Caki2 (cell line): ENCODE measurements around the gene TBX1. TPM values are rescaled to one million over a fixed set of nuclear protein-coding genes. Genes with fewer than 3 reads are reported as not detected.

Source experiments
- DNase-seq: peaks from one replicate; pipeline ENCODE4 v3.0.0-alpha.2; 2015; ENCODE audit warnings: low read depth
- in situ Hi-C: cut with HindIII; loops from 2 replicates; pipeline ENCODE4 v1.10.0; 2016; ENCODE audit warnings: low sequenced_read_pairs, low pct_unique_long_range_greater_than_20kb, mixed read lengths
- total RNA-seq: library from RNA; depleted of rRNA; stranded (reverse); fragments of >200 nt; shearing (Covaris generic); gene quantifications from 2 replicates; pipeline ENCODE4 v1.2.3, GENCODE V29; 2014; ENCODE audit warnings: low replicate concordance

The TBX1 gene
- total RNA-seq, 1 experiment from 2014 or later: 0.68 TPM

DNA sequence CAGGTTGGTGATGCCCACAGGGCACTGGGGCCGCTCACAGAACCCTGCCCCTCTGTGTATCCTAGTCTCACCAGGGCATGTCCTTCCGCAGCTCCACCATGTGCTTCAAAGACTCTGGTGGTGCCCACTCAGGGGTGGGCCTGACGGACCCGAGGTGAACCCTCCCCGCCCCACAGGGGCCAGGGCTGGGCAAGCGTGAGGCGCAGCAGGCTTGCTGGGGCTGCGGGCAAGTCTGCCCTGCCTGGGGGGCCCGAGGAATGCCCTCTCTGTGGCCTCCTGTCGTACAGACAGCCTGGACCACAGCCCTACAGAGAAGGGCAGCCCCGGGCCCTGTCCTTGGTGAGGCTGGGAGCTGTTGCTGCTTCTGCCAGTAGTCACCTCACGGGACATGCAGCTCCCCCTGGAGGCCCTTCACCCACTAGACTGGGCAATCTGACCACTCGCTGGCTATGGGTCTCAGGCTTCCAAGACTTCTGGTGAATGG is 40.2 kb downstream of the TBX1 start:
- DNase-seq: no peak
- in situ Hi-C loops: no loop called here

DNA sequence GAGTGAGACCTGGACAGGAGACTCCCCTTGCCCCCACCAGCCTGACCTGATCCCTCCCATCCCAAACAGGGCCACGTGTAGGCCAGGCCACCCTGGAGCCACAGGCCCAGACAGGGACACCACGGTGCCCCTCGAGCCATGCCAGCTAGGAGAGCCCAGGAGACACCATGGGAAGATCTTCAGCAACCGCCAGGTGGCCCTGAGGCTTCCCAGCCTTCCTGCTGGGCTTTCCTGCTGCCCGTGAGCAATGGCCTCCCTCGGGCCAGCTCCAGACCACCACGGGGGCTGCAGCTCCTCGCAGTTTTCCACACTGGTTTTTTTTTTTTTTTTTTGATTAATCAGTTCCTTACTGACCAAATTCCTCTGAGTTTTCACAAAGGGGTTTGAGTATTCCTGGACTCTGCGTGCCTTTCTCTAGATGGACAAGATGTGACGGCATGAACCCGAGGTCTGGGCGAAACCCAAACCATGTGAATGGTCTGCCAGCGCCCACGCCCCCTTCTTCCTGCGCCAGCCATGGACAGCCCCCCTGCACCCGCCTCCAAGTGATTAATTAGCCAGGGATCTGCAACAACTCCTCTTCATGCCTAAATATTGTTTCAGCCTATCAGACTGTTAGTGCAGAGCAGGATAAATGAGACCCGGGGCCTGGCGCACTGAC is 40.9 kb downstream of the TBX1 start:
- in situ Hi-C loops: no loop called here
- no peak for DNase-seq

DNA sequence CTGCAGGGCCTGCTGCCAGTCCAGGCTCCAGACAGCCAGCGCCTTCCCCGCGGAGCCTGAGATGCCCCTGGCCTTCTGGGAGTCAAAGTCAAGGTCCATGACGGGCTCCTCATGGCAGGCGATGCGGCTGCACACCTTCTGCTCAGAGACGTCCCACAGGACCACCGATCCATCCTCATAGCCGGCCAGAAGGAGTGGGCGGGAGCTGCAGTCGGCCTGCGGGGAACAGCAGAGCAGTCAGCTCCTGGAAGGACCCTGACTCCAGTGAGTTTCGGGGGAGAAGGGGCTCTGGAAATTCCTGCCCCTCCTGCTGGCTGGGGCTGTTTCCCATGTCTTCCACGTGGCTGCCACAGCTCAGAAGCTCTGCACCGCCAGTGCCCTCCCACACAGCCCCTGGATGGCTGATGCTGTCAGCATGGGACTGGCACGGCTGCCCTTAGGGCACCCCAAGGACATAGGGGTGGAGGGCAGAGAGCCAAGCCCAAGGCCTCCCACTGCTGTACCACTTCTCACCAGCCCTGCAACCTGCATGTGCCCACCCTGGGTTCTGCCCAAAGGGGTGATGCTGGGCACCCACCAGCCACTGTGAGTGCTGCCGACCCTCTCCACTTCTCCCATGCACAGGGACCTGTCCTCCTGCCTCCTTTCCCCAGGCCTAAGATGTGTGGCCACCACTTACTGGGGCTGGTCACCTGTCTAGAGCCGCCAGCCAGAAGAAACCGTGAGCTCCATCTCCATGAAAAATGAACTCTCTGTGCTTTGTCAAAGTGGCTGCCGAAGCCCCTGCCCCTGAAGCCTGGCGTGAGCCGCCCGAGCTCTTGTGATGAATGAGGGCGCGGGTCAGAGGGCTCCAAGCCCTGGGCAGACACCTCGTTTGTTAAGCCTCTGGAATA is 41.7 kb downstream of the TBX1 start:
- in situ Hi-C loops: no loop called here
- no peak for DNase-seq

DNA sequence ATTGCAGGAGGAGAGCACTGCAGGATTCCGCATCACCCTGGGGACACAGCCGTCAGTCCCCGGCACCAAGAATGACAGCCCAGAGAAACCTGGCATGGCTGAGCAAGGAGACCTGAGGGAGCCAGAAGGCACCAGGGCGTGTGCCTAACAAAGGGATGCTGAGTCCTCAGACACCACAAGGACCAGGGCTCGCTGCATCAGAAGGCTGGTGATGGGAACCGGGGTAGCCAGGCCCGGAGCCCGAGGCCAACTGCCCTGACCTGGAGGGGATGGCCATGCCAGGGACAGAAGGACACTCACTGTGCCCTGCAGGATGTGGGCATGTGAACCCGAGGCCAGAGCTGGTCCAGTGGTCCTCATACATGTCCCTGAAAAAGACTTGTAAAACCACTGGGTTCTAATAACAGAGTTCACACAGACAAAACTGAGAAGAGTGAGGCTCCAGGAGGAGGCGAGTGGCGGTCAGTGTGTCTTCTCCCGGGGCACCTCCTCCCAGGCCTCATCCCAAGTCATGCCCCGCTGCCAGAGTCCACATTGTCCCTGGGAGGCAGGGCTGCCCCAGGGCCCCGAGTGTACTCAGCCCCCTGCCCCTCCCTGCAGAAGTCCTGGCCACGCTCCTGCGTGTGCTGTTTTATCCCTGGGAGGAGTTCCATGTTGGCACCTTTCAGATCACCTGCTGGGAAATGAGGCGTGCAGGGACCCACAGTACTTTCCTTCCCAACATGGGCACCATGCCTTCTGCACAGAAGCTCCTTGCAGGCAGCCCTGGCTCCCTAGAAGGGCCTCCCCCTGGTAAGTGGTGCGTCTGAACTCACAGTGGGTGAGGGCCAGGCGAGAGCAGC is 42.5 kb downstream of the TBX1 start:
- in situ Hi-C loops: no loop called here
- DNase-seq: no peak

DNA sequence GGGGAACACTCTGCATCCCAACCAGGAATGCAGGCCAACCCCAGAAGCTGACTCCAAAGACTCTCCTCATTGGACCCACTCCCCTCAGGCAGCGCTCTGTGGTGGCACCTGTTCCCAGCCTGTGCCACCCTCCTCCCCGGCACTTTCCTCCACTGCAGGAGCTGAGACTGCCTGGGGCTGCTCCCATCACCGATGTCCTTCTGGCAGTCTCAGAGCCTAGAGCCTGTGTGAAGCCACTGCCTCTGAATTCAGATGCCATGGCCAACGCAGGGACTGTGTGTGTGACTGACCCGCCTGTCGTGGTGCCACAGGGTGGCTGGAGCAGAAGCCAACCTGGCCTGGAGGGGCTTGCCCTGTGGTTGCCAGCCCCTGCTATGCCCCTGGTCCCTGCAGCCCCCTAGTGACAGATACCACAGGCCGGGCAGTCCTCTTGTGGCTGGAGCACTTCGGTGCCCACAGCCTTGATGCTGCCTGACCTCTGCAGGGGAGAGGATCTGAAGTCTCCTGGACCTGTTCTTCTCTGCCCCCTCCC is 43.2 kb downstream of the TBX1 start:
- in situ Hi-C loops: no loop called here
- no peak for DNase-seq

DNA sequence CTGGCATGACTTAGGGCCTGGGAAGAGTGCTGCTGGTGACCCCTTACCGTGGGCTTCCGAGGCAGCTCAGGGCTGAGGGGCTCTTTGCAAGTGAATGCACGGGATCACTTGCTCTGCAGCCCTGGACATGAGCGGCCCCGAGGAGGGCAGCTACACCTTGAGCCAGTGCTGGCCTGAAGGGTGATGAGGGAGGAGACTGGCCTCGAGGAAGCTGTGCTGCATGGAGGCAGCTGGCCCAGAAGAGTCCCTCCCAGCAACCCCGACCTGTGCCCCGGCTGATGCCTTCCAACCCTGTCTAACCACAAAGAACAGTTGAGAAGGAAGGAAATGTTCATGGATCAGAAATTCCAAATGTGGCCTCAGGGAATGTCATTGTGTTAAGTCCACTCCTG is 45.2 kb downstream of the TBX1 start:
- in situ Hi-C loops: no loop called here
- peak; percentile 68 for DNase-seq

DNA sequence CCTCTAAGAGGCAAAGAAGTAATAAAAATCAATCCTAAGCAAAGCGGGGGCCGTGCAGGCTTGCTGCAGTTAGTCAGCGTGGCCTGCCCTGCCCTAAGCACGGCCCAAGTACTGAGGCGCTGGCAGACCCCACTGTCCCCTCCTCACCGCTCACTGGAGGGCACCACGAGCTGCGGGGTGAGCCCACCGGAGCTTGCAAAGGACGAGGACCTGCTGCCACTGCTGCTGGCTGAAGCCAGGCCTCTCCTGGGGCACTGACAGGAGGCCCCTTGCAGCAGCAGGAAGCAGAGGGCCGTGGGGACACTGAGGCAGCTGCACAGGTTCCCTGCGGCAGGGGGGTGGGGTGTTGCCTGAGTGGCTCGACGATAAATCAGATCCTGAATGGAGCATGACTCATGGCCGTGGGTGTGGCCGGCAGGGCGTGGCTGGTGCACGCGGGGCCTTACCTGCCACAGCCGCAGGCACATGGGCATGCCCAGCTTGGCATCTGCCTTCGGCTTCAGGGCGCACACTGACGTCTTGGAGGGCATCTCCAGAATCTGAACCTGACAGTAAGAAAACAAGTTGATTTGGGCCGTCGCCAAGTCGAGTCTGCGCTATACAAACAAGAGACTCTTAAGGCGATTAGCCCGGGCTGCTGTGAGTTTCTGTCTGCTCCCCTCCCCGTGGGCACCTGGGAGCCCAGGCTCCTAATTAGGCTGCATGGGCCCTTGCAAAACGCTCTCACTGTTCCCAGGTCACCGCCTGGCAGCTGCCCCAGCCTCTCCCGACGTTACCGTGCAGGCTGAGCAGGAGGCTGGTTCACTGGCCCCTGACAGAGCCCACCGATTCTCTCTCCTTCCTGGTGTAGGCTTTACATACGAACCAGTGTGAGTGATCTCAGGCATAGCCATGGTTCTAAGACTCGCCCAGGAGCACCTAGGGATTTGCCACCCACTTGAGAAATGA is 45.9 kb downstream of the TBX1 start:
- in situ Hi-C loops: no loop called here
- DNase-seq: peak; percentile 78

DNA sequence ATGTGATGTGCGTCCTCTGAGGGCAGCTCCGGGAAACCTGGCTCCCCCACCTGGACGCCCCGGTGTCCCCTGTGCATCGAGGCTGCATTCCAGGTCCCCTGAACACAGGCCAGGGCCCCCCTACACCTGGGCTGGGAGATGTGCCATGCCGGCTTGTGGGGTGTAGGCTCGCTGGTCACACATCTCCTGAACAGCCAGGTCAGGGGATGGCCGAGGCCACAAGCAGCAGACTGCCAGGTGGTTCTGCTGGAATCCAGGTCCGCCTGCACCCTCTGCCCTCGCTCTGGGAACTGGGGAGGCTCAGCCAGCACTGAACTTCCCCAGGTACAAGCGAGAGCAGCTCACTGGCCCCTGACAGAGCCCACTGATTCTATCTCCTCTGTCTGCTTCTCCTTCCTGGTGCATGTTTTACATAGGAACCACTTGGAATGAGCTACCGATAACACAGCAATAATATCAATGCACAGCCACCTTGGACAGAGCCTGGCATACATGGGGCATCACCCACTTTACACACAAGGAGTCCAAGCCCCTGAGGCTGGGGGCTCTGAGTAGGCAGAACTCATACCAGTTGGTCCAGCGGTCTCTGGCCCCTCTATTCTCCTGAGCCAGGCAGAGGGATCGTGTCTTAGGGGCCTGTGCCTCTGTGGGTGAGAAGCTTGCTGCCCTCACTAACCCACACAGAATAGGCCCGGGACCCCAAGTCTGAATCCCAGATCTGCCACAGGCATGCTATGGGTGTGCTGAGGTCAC is 46.8 kb downstream of the TBX1 start:
- in situ Hi-C loops: no loop called here
- DNase-seq: no peak

DNA sequence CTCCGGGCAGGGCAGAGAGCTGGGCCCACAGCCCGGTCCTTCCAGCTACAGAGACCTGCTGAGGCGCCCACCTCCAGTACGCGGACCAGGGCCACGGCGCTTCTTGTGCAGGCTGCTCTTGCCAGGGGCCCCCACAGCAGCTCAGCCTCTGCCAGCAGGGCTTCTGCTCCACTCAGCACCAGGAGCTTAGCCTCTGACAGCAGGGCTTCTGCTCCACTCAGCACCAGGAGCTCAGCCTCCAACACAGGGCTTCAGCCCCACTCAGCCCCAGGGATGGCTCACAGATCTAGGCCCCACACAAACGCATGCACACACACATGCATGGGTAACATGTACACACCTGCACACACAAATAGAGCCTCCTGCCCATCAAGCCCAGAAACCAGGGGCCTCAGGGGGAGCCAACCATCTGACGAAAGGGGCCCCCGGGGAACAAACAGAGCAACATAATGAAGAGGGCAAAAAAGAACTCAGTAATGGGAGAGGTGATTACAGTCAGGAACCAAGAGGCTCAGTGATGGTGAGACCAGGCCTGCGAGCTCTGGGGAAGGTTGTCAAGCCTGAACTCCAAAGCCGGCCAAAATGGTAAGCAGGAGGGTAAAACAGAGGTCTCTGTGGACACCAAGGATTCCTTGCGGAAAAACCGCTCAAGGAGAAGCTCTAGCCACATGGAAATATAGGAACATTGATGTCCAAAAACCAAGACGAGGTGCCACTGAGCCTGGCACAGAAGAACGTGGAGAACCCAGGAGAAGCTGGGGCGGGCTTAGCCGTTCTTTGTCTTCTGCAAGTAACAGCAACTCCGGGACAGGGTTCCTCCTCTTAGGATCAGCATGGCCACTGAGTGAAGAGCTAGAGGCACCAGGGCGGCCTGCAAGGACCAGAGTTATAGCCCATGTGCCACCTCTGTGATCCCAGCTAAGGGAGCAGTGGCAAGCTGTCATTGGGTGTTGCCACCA is 47.6 kb downstream of the TBX1 start:
- DNase-seq: no peak
- in situ Hi-C loops: no loop called here

DNA sequence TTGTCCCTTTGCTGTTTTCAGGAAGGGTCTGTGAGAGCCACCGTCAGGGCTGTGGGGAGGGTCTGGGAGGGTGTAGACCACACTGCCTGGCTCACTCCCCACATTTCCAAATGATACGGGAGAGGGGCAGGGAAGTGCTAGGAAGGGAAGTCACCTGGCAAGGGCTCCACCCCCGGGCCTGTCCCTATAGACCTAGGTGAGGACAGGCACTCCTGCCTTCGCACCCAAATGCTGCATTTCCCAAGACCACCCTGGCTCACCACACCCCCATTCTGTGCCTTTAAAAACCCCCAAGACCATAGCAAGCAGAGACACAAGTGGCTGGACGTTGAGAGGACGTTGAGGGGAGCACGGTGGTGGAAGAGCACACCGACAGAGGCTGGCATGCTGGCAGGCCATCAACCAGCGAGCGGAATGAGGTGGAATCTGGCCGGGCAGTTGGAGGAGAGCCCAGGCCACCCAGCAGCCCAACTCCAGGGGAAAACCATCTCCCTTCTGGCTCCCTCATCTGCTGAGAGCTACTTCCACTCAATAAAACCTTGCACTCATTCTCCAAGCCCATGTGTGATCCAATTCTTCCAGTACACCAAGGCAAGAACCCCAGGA is 48.4 kb downstream of the TBX1 start:
- no peak for DNase-seq
- in situ Hi-C loops: no loop called here

DNA sequence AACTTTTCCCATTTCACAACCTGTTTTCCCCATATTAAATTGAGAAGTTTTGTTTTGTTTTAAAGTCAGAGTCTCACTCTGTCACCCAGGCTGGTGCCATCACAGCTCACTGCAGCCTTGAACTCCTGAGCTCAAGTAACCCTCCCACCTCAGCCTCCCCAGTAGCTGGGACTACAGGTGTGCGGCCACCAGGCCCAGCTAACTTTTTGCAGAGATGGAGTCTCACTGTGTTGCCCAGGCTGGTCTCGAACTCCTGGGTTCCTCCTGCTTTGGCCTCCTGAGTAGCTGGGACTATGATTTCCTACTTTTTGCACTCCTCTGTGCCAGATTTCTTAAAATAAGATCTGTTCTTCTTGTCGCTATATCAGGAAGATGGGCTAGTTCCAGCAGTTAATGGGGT is 49.2 kb downstream of the TBX1 start:
- DNase-seq: no peak
- in situ Hi-C loops: no loop called here

DNA sequence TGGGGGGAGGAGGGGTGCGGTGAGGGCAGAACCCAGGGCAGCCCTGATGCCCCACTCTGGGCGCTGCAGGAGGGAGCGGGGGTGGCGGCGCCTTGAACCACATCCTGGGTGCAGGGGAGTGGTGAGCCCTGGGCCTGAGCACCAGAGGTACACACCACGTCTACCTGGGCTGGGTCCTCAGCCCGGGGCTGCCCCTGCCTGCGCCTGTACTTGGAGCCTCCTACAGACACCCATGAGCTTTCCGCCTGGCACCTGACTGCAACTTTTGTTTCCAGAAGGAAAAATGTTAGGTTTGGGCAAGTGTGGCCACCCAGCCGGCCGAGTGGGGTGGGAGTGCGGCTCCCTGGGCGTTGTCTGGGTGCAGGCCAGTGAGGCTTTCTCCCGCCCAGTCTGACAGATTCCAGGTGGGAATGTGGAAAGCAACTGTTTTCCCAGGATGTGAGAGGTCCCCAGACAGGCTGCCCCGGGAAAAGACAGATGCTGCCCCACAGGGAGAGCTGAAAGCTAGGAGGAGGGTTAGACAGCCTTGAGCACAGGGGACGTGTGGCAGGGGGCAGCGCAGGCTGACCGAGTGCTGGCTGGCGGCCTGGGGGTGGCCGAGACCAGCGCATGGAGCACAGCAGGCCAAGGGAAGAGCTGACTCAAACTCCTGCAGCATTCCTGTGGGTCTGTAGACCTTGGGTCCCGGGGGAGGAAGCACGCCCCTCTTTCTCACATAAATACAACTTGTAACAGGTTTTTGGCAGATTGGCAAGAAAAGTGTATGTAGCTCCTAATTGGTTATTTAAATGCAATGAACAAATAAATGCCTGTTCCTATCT is 50.0 kb downstream of the TBX1 start:
- in situ Hi-C loops: no loop called here
- no peak for DNase-seq

DNA sequence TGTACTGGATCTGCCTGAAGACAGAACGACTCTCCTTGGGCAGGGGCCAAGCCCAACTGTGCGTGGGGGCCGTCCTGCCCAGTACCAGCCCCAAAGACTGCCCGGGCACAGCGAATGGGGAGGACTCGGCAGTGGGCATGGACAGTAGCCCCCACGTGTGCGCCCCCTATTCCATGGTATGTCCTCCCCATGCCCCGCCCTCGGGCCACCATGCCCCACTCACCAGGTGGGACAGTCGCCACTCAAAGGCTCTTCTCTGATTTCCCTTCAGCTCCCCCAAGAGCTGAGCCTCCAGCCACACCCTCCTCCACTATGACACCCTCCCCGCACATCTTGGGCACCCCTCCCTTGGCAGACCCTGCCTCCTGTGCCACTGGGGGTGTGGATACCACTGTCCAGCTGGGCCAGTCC is 50.6 kb downstream of the TBX1 start:
- DNase-seq: no peak
- in situ Hi-C loops: no loop called here

DNA sequence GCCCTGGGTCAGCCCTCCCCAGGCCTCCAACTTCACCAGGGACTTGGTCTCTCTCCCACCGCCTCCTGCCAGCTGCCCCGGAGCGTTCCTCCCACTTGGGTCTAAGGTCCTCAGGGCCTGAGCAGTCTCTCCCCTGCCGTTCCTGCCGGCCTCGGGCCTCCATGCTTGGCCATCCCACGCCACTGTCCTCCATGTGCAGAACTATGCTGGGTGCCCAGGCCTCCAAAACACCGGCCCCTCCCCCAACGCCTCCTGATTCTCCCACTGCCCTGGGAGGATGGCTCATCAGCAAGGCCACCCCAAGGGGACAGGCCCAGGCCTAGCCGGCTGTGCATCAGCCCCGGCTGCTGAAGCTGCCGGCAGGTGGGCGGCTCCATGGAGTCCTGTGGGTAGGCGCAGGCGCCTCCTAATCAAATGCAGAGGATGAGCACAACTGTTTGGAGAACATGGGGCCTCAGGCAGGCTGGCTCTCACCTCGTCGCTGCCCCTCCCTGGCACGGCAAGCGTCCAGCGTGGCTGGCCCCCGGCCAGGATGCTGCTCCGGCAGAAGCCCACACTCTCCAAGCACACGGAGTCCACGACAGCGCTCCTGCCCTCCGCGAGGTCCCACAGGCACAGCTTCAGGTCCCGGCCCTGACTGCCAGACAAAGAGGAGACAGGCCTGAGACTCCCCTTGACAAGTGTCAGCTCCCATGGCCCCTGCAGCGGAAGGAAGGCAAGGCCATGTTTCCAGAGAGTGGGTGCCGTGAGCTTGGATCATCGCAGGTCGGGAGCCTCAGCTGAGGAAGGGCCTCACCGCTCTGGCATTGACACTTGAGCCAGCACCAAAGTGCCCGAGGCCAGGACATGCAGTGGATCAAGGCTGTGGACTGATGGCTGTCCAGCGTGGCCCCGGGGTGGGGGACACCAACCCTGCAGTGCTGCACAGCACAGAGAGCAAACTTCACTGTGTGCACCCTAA is 51.5 kb downstream of the TBX1 start:
- in situ Hi-C loops: no loop called here
- DNase-seq: no peak
